ENCODE results near the gene KCNK10.

DNA sequence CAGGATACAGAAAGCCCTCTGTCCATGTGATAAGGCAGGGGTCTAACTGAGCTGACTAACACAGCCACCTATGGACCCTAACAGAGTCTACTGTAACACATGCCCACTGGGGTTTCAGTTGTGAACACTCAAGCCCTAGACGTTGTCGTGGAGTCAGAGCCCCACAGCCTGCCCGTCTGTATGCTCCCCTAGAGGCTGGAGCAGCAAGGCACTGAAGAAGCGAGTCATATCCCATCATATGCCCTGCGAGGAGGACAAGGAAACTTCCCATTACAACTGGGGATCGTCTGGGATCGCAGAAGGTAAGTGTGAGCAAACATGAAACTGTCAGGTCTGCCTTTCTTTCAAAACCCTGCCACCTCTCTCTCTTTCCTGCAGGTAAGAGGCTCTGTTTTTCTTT is 180.1 kb downstream of the KCNK10 start:
- TF ChIP-seq, protein P1, sequence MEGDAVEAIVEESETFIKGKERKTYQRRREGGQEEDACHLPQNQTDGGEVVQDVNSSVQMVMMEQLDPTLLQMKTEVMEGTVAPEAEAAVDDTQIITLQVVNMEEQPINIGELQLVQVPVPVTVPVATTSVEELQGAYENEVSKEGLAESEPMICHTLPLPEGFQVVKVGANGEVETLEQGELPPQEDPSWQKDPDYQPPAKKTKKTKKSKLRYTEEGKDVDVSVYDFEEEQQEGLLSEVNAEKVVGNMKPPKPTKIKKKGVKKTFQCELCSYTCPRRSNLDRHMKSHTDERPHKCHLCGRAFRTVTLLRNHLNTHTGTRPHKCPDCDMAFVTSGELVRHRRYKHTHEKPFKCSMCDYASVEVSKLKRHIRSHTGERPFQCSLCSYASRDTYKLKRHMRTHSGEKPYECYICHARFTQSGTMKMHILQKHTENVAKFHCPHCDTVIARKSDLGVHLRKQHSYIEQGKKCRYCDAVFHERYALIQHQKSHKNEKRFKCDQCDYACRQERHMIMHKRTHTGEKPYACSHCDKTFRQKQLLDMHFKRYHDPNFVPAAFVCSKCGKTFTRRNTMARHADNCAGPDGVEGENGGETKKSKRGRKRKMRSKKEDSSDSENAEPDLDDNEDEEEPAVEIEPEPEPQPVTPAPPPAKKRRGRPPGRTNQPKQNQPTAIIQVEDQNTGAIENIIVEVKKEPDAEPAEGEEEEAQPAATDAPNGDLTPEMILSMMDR (IDR thresholded peaks at IDR 0.05 in 4 of 5, conservative IDR thresholded peaks at IDR 0.05 in 1 of 5): no peak
- TF ChIP-seq POLR2A (IDR thresholded peaks at IDR 0.05): no peak

Data from gastrocnemius medialis (tissue), 4 donors.